GM21526 (cell line): ENCODE data around the gene ATF6B.
"Not testable (repeated sequence)": the region's sequence is repeated elsewhere in the genome, so short reads cannot be mapped to it uniquely, and the experiment has no call there.

Experiments
- ATAC-seq: cut with Tn5 transposase; IDR thresholded peaks from one replicate; pipeline ENCODE4 v1.9.1; 2021; ENCODE audit warnings: moderate library complexity; ENCODE audit not compliant: unreplicated experiment, low FRiP score

The ATF6B gene

GRCh38 chr6:32109114-32109764 is 18.8 kb downstream of the ATF6B start, which contains the start of gene TNXB:
TSS of gene TNXB (minus strand) at chr6:32109338. CDS start at chr6:32098198, 11,140 bp downstream.
- no peak for ATAC-seq

GRCh38 chr6:32108727-32109113 is 19.3 kb downstream of the ATF6B start:
- no peak for ATAC-seq

GRCh38 chr6:32108094-32108627 is 19.9 kb downstream of the ATF6B start:
- ATAC-seq, result no peak

GRCh38 chr6:32107406-32107805 is 20.6 kb downstream of the ATF6B start:
- ATAC-seq, result no peak

- no peak for ATAC-seq
These were observed 22.6 kb downstream of the ATF6B start for GRCh38 chr6:32105433-32105832.

- no peak for ATAC-seq
These were observed 25.8 kb downstream of the ATF6B start for GRCh38 chr6:32102255-32102654.

- ATAC-seq, result not testable (repeated sequence)
These were observed 27.8 kb downstream of the ATF6B start for GRCh38 chr6:32100251-32100650.

GRCh38 chr6:32097364-32097763 is 30.7 kb downstream of the ATF6B start:
- no peak for ATAC-seq

GRCh38 chr6:32096394-32097258 is 31.4 kb downstream of the ATF6B start:
- no peak for ATAC-seq

GRCh38 chr6:32096087-32096393 is 32.0 kb downstream of the ATF6B start:
- ATAC-seq, result no peak

- ATAC-seq, result no peak
These were observed 32.5 kb downstream of the ATF6B start for GRCh38 chr6:32095338-32096086.

GRCh38 chr6:32092760-32093497 is 35.1 kb downstream of the ATF6B start:
- ATAC-seq, result no peak

- no peak for ATAC-seq
These were observed 38.8 kb downstream of the ATF6B start for GRCh38 chr6:32089082-32089828.

GRCh38 chr6:32088487-32089049 is 39.5 kb downstream of the ATF6B start:
- ATAC-seq, result no peak

GRCh38 chr6:32087574-32088486 is 40.2 kb downstream of the ATF6B start:
- no peak for ATAC-seq

- no peak for ATAC-seq
These were observed 41.1 kb downstream of the ATF6B start for GRCh38 chr6:32086661-32087573.

GRCh38 chr6:32085759-32086459 is 42.1 kb downstream of the ATF6B start:
- no peak for ATAC-seq
